ENCODE data around the gene CEP295NL. TPM values are rescaled to one million over a fixed set of nuclear protein-coding genes. Genes with fewer than 3 reads are reported as not detected.
"Not testable (repeated sequence)": the region's sequence is repeated elsewhere in the genome, so short reads cannot be mapped to it uniquely, and the experiment has no call there.

CEP295NL gene
- polyA plus RNA-seq, 2 of the 4 experiments (the other 2 are of a cell fraction) = 0.10 to 0.13 TPM

DNA sequence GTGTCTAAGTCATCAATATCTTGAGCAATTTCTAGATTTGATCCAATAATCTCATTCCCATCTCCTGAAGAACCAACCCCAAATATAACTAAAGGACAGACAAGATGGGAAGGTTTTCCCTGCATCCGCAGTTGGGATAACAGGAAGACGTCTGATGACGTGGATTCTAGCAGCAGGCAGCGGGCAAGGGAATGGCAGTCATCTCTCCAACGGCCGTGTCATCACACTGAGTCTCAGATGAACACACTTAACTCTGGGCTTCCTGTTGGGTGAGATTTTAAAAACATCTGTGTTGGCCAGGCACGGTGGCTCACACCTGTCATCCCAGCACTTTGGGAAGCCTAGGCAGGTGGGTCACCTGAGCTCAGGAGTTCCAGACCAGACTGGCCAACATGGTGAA lies 43.1 kb upstream of the CEP295NL start:
- no peak for FAIRE-seq
- peaks cover 20% of the 10 kb centered on the region for H3K9me3 ChIP-seq
- no peak overlapping the region for H3K4me3 ChIP-seq
- no peaks in the 10 kb centered on the region; the same call in 2 of the 3 replicates for H3K4me1 ChIP-seq
- ChIA-PET POLR2A (no interaction called here), CTCF (interaction anchor here (0.6 to 5.2 kb wide), 5 partner anchors 17 to 81 kb away, joined by 3 to 41 read pairs (median 3); no protein-coding TSS in a partner anchor)
- no peak overlapping the region; a peak in 1 of 6 replicates for H3K27ac ChIP-seq
- no peak for ATAC-seq
- no peak for TF ChIP-seq BHLHE40 (IDR thresholded peaks at IDR 0.05; ENCODE audit: low read depth, low read length)
- no peak for TF ChIP-seq SMC3 (IDR thresholded peaks at IDR 0.05)
- TF ChIP-seq ZSCAN20 (CRISPR knock-in tag; IDR thresholded peaks at IDR 0.05) = no peak
- no peak for TF ChIP-seq HDAC2 (IDR thresholded peaks at IDR 0.05)
- TF ChIP-seq KDM1A (IDR thresholded peaks at IDR 0.05; ENCODE audit: low read depth) = no peak
- no peak for TF ChIP-seq EHF (CRISPR knock-in tag; IDR thresholded peaks at IDR 0.05)
- TF ChIP-seq CBX2 (IDR thresholded peaks at IDR 0.05; ENCODE audit: borderline replicate concordance, low read depth) = no peak
- TF ChIP-seq, protein P1, sequence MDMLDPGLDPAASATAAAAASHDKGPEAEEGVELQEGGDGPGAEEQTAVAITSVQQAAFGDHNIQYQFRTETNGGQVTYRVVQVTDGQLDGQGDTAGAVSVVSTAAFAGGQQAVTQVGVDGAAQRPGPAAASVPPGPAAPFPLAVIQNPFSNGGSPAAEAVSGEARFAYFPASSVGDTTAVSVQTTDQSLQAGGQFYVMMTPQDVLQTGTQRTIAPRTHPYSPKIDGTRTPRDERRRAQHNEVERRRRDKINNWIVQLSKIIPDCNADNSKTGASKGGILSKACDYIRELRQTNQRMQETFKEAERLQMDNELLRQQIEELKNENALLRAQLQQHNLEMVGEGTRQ (IDR thresholded peaks at IDR 0.05) = no peak
- no peak for TF ChIP-seq JUNB (IDR thresholded peaks at IDR 0.05)
- no peak for TF ChIP-seq ZFP36 (IDR thresholded peaks at IDR 0.05; ENCODE audit: borderline replicate concordance, partially characterized antibody)
- no peak for TF ChIP-seq KDM5A (IDR thresholded peaks at IDR 0.05)
- TF ChIP-seq, protein P2, sequence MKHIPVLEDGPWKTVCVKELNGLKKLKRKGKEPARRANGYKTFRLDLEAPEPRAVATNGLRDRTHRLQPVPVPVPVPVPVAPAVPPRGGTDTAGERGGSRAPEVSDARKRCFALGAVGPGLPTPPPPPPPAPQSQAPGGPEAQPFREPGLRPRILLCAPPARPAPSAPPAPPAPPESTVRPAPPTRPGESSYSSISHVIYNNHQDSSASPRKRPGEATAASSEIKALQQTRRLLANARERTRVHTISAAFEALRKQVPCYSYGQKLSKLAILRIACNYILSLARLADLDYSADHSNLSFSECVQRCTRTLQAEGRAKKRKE (CRISPR knock-in tag; IDR thresholded peaks at IDR 0.05; ENCODE audit: low read depth) = no peak
- TF ChIP-seq GATA3 (IDR thresholded peaks at IDR 0.05; ENCODE audit: borderline replicate concordance) = no peak
- TF ChIP-seq MAZ (IDR thresholded peaks at IDR 0.05; ENCODE audit: borderline replicate concordance, low read depth, low read length) = no peak
- no peak for TF ChIP-seq FOSB (CRISPR knock-in tag; IDR thresholded peaks at IDR 0.05)
- TF ChIP-seq, protein P3, sequence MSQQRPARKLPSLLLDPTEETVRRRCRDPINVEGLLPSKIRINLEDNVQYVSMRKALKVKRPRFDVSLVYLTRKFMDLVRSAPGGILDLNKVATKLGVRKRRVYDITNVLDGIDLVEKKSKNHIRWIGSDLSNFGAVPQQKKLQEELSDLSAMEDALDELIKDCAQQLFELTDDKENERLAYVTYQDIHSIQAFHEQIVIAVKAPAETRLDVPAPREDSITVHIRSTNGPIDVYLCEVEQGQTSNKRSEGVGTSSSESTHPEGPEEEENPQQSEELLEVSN (IDR thresholded peaks at IDR 0.05; ENCODE audit: borderline replicate concordance, low read depth) = no peak
- TF ChIP-seq RNF2 (IDR thresholded peaks at IDR 0.05; ENCODE audit: borderline replicate concordance, low read depth) = no peak
- no peak for TF ChIP-seq RARB (CRISPR knock-in tag; IDR thresholded peaks at IDR 0.05)
- no peak overlapping the region for H3K4me2 ChIP-seq
- no peak for DNase-seq (ENCODE audit: low read depth in 1 of 2, low spot score in 1 of 2)
- WGBS (ENCODE audit: missing lambda C conversion rate) = 82% methylated on average over 7 of the region's 7 CpGs

DNA sequence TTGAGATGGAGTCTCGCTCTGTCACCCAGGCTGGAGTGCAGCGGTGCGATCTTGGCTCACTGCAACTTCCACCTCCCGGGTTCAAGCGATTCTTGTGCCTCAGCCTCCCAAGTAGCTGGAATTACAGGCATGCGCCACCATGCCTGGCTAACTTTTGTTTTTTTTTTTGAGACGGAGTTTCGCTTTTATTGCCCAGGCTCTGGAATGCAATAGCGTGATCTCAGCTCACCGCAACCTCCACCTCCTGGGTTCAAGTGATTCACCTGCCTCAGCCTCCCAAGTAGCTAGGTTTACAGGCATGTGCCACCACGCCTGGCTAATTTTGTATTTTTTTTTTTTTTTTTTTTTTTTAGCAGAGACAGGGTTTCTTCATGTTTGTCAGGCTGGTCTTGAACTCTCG lies 42.5 kb upstream of the CEP295NL start:
- FAIRE-seq, POLR2A ChIA-PET: not testable (repeated sequence)

DNA sequence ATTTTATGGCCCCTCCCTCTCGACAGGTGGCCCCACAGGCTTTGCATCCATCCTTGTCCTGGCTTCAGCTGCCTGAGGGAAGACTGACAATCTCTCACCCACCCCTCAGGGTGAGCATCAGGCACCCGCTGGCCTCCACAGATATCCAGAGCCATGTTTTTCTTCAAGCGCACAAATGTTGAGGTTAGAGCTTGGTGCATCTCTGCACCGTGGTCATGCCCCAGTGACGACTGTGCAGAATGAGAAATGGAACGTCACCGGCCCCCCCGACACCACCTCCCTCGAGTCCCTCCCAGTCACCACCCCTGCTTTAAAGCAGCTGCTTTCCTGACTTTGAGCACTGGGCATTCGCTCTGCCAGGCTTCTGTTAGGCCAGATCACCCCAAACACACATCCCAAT lies 42.0 kb upstream of the CEP295NL start:
- Histone ChIP-seq H3K4me2 (no peak overlapping the region), H3K4me1 (no peaks in the 10 kb centered on the region; the same call in 2 of the 3 replicates), H3K27ac (no peak overlapping the region), H3K9me3 (peaks cover 9% of the 10 kb centered on the region; the same call in 2 of the 3 replicates), H3K4me3 (no peak overlapping the region)
- ChIA-PET POLR2A (no interaction called here), CTCF (interaction anchor here (0.6 to 5.2 kb wide), 4 partner anchors 13 to 79 kb away, joined by 3 to 41 read pairs (median 8); no protein-coding TSS in a partner anchor)
- no peak for ATAC-seq
- TF ChIP-seq, protein P4, sequence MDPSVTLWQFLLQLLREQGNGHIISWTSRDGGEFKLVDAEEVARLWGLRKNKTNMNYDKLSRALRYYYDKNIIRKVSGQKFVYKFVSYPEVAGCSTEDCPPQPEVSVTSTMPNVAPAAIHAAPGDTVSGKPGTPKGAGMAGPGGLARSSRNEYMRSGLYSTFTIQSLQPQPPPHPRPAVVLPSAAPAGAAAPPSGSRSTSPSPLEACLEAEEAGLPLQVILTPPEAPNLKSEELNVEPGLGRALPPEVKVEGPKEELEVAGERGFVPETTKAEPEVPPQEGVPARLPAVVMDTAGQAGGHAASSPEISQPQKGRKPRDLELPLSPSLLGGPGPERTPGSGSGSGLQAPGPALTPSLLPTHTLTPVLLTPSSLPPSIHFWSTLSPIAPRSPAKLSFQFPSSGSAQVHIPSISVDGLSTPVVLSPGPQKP (IDR thresholded peaks at IDR 0.05; ENCODE audit: low read depth, low read length) = no peak
- TF ChIP-seq, protein P5, sequence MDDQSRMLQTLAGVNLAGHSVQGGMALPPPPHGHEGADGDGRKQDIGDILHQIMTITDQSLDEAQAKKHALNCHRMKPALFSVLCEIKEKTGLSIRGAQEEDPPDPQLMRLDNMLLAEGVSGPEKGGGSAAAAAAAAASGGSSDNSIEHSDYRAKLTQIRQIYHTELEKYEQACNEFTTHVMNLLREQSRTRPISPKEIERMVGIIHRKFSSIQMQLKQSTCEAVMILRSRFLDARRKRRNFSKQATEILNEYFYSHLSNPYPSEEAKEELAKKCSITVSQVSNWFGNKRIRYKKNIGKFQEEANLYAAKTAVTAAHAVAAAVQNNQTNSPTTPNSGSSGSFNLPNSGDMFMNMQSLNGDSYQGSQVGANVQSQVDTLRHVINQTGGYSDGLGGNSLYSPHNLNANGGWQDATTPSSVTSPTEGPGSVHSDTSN (IDR thresholded peaks at IDR 0.05) = no peak
- TF ChIP-seq CHD4 (IDR thresholded peaks at IDR 0.05; ENCODE audit: borderline replicate concordance) (no peak), MAFK (IDR thresholded peaks at IDR 0.05; ENCODE audit: partially characterized antibody) (no peak), KDM5A (IDR thresholded peaks at IDR 0.05) (no peak), ZSCAN20 (CRISPR knock-in tag; IDR thresholded peaks at IDR 0.05) (no peak), RNF2 (IDR thresholded peaks at IDR 0.05; ENCODE audit: borderline replicate concordance, low read depth) (no peak)
- WGBS (ENCODE audit: missing lambda C conversion rate) = 52% methylated on average over 10 of the region's 10 CpGs
- FAIRE-seq = no peak
- DNase-seq (ENCODE audit: low read depth in 1 of 2, low spot score in 1 of 2) = no peak

More for the DNA sequence above, 42.5 kb upstream of the CEP295NL start:
- peaks cover 14% of the 10 kb centered on the region for H3K9me3 ChIP-seq
- H3K27ac ChIP-seq; ATAC-seq; H3K4me3 ChIP-seq; DNase-seq (ENCODE audit: low read depth in 1 of 2, low spot score in 1 of 2); H3K4me2 ChIP-seq; H3K4me1 ChIP-seq: not testable (repeated sequence)
- CTCF ChIA-PET = interaction anchor here (0.6 to 5.2 kb wide), 4 partner anchors 13 to 80 kb away, joined by 3 to 41 read pairs (median 8); no protein-coding TSS in a partner anchor
- 86% methylated on average over 12 of the region's 12 CpGs for WGBS (ENCODE audit: missing lambda C conversion rate)

Data from A549 (cell line).